Measurements from ENCODE around the gene GADL1.

Gene GADL1

DNA sequence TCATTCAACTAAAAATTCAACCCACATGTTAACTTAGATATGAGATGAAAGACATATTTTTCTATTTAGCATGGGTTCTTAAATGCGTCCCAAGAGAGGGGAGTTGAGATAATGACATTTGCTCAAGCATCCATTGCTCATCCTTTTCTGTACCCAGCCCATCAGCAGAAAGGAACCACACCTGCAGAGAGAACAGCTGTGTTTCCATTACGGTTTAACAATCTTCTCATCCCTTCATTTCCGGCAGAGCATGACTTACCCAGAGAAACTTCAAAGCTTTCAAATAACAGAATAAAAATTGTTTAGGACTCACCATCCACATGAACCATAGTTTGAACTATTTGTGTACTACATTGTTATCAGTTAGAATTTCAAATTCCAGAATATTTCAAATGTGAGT, 174.9 kb downstream of the GADL1 start:
- no peaks in the 10 kb centered on the region for H3K9me3 ChIP-seq (replicated peaks; ENCODE audit: insufficient read depth, low read length)
- DNase-seq: no peak
- no peak overlapping the region for H3K4me2 ChIP-seq (ENCODE audit: low read depth, low read length)
- no peaks in the 10 kb centered on the region for H3K9me2 ChIP-seq (replicated peaks; ENCODE audit: insufficient read depth, low read length)
- H3K27ac ChIP-seq (ENCODE audit: low read length): no peak overlapping the region
- H3F3A ChIP-seq (ENCODE audit: insufficient read depth, low read length): no peaks in the 10 kb centered on the region
- no peak overlapping the region for H3K4me3 ChIP-seq (ENCODE audit: low read length)
- H3K79me2 ChIP-seq (ENCODE audit: low read length): no peaks in the 10 kb centered on the region
- no peaks in the 10 kb centered on the region for H3K4me1 ChIP-seq (ENCODE audit: low read length)
- TF ChIP-seq, protein P1, sequence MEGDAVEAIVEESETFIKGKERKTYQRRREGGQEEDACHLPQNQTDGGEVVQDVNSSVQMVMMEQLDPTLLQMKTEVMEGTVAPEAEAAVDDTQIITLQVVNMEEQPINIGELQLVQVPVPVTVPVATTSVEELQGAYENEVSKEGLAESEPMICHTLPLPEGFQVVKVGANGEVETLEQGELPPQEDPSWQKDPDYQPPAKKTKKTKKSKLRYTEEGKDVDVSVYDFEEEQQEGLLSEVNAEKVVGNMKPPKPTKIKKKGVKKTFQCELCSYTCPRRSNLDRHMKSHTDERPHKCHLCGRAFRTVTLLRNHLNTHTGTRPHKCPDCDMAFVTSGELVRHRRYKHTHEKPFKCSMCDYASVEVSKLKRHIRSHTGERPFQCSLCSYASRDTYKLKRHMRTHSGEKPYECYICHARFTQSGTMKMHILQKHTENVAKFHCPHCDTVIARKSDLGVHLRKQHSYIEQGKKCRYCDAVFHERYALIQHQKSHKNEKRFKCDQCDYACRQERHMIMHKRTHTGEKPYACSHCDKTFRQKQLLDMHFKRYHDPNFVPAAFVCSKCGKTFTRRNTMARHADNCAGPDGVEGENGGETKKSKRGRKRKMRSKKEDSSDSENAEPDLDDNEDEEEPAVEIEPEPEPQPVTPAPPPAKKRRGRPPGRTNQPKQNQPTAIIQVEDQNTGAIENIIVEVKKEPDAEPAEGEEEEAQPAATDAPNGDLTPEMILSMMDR (IDR thresholded peaks at IDR 0.05; ENCODE audit: low read length): no peak
- TF ChIP-seq EZH2 (optimal IDR thresholded peaks at IDR 0.05; ENCODE audit: low read depth, low read length) (no peak), EZH2phosphoT487 (IDR thresholded peaks at IDR 0.05; ENCODE audit: low read length) (no peak)
- no peaks in the 10 kb centered on the region for H4K20me1 ChIP-seq (ENCODE audit: insufficient read depth, low read length)
- no peaks in the 10 kb centered on the region for H3K36me3 ChIP-seq (replicated peaks; ENCODE audit: insufficient read depth, low read length)
- no peak overlapping the region for H3K9ac ChIP-seq (ENCODE audit: low read length)
- no peaks in the 10 kb centered on the region for H3K27me3 ChIP-seq (replicated peaks; ENCODE audit: insufficient read depth, low read length)
- H2AFZ ChIP-seq (ENCODE audit: low read length): no peak overlapping the region

DNA sequence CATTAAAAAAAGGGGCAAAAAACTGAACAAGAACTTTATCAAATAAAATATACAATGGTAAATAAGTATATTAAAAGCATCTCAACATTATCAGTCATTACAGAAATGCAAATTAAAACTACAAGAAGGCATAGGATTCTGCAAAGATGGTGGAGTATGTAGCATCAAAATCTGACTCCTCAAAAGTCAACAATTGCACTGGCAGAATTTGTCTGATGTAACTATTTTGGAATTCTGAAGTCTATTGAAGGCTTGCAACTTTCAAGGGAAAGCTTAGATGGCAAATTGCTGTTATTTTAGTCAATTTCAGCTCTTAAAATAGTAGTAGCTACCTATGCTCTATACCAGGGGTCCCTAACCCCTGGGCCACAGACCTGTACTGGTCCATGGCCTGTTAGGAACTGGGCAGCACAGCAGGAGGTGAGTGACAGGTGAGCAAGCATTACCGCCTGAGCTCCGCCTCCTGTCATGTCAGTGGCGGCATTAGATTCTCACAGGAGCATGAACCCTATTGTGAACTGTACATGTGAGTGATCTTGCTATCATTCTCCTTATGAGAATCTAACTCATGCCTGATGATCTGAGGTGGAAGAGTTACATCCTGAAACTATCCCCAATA, 180.5 kb downstream of the GADL1 start:
- no peak overlapping the region for H3K27ac ChIP-seq (ENCODE audit: low read length)
- DNase-seq: no peak

DNA sequence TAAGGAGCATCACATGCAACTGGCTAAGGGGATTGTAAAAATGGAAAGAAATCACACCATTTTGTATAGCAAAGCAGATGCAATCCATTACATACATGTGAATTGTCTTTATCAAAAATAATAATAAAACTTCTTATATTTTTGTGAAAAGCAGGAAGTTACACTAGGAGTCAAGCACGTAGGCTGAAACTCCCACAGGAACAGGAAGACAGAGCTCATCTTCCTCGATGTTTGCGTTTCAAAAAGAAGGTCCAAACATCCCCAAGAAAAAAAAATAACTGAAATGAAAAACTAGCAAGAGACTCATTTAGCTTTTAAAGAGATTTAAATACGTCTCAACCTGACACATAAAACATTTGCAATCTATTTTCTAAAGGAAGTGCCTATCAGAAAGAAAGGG, 181.5 kb downstream of the GADL1 start:
- Histone ChIP-seq H2AFZ (ENCODE audit: low read length) (no peak overlapping the region), H4K20me1 (ENCODE audit: insufficient read depth, low read length) (no peaks in the 10 kb centered on the region), H3K9ac (ENCODE audit: low read length) (no peak overlapping the region), H3F3A (ENCODE audit: insufficient read depth, low read length) (no peaks in the 10 kb centered on the region), H3K4me2 (ENCODE audit: low read depth, low read length) (no peak overlapping the region), H3K9me3 (replicated peaks; ENCODE audit: insufficient read depth, low read length) (no peaks in the 10 kb centered on the region), H3K27ac (ENCODE audit: low read length) (no peak overlapping the region), H3K27me3 (replicated peaks; ENCODE audit: insufficient read depth, low read length) (no peaks in the 10 kb centered on the region), H3K79me2 (ENCODE audit: low read length) (no peaks in the 10 kb centered on the region), H3K9me2 (replicated peaks; ENCODE audit: insufficient read depth, low read length) (no peaks in the 10 kb centered on the region), H3K4me1 (ENCODE audit: low read length) (no peaks in the 10 kb centered on the region), H3K4me3 (ENCODE audit: low read length) (no peak overlapping the region), H3K36me3 (replicated peaks; ENCODE audit: insufficient read depth, low read length) (no peaks in the 10 kb centered on the region; the same call in 1 of the 2 replicates)
- TF ChIP-seq EZH2phosphoT487 (IDR thresholded peaks at IDR 0.05; ENCODE audit: low read length) (no peak), EZH2 (optimal IDR thresholded peaks at IDR 0.05; ENCODE audit: low read depth, low read length) (no peak)
- TF ChIP-seq, protein P1 (IDR thresholded peaks at IDR 0.05; ENCODE audit: low read length): no peak
- no peak for DNase-seq

More for the DNA sequence above, 180.5 kb downstream of the GADL1 start:
- no peaks in the 10 kb centered on the region for H3K9me3 ChIP-seq (replicated peaks; ENCODE audit: insufficient read depth, low read length)
- H2AFZ ChIP-seq (ENCODE audit: low read length): no peak overlapping the region
- H3K9me2 ChIP-seq (replicated peaks; ENCODE audit: insufficient read depth, low read length): no peaks in the 10 kb centered on the region
- TF ChIP-seq, protein P1 (IDR thresholded peaks at IDR 0.05; ENCODE audit: low read length): no peak
- TF ChIP-seq EZH2phosphoT487 (IDR thresholded peaks at IDR 0.05; ENCODE audit: low read length): no peak
- TF ChIP-seq EZH2 (optimal IDR thresholded peaks at IDR 0.05; ENCODE audit: low read depth, low read length): no peak
- no peaks in the 10 kb centered on the region for H3F3A ChIP-seq (ENCODE audit: insufficient read depth, low read length)
- H3K36me3 ChIP-seq (replicated peaks; ENCODE audit: insufficient read depth, low read length): no peaks in the 10 kb centered on the region; the same call in 1 of the 2 replicates
- H4K20me1 ChIP-seq (ENCODE audit: insufficient read depth, low read length): no peaks in the 10 kb centered on the region
- H3K9ac ChIP-seq (ENCODE audit: low read length): no peak overlapping the region
- H3K4me2 ChIP-seq (ENCODE audit: low read depth, low read length): no peak overlapping the region
- no peaks in the 10 kb centered on the region for H3K4me1 ChIP-seq (ENCODE audit: low read length)
- H3K79me2 ChIP-seq (ENCODE audit: low read length): no peaks in the 10 kb centered on the region
- no peaks in the 10 kb centered on the region for H3K27me3 ChIP-seq (replicated peaks; ENCODE audit: insufficient read depth, low read length)
- no peak overlapping the region for H3K4me3 ChIP-seq (ENCODE audit: low read length)
